Putamen (tissue), 1 donor: ENCODE measurements around the gene IRF2BPL.

Source experiments
- DNase-seq: peaks from one replicate; pipeline ENCODE4 v3.0.0-alpha.2; 2016; ENCODE audit warnings: low spot score

IRF2BPL gene

GRCh38 chr14:77028384-77029231, at the start of gene IRF2BPL:
Gene IRF2BPL, minus strand, starts transcription at chr14:77028708. Its CDS starts 916 bp downstream, at chr14:77027792.
- DNase-seq: peak; percentile 98

GRCh38 chr14:77077040-77077439, 48.5 kb upstream of the IRF2BPL start:
- no peak for DNase-seq

DNA sequence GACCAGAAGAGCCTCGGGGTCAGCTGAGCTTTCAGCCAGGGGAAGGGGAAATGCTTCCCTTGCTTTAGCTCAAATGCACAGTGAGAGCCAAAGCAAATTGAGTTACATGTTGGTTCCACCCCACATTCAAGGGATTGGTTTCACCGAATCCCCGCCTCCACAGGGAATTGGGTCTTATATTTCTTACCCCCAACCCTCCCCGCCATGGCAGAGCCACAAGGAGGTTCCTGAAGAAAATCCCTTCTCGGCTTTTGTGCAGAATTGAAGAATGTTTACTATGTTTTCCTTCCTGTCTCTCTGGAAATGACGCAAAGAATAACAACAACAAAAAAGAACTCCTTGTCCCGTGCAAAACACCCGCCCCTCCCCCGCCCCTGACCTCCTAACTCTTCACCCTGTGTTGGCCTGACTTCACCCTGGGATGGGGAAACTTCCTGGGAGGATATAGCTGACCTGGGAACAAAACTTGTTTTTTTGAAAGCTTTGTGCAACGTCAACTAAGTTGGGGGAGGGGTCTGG, 47.7 kb upstream of the IRF2BPL start:
- DNase-seq: no peak

- no peak for DNase-seq
These were observed 46.5 kb upstream of the IRF2BPL start for GRCh38 chr14:77074969-77075368.

- no peak for DNase-seq
These were observed 43.5 kb upstream of the IRF2BPL start for GRCh38 chr14:77071938-77072388.

DNA sequence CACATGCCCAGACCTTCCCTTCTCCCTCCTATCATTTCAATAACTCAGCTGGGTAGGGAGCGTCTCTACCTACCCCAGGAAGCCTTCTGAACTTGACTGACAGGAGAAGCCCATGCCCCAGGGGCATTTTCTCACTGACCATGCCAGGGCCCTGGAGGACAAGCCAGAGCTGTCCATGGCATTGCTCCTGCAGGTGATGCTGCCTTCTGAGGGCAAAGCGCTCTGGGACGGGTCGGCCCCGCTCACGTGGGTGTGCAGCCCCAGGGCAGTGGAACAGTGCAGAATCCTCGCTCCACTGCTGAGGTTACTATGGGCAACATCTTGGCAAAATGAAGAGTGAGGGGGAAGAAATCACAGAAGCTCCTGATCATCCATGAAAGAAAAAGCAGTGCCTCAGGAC, 41.0 kb upstream of the IRF2BPL start:
- no peak for DNase-seq

- no peak for DNase-seq
These were observed 40.2 kb upstream of the IRF2BPL start for GRCh38 chr14:77068517-77069200.

DNA sequence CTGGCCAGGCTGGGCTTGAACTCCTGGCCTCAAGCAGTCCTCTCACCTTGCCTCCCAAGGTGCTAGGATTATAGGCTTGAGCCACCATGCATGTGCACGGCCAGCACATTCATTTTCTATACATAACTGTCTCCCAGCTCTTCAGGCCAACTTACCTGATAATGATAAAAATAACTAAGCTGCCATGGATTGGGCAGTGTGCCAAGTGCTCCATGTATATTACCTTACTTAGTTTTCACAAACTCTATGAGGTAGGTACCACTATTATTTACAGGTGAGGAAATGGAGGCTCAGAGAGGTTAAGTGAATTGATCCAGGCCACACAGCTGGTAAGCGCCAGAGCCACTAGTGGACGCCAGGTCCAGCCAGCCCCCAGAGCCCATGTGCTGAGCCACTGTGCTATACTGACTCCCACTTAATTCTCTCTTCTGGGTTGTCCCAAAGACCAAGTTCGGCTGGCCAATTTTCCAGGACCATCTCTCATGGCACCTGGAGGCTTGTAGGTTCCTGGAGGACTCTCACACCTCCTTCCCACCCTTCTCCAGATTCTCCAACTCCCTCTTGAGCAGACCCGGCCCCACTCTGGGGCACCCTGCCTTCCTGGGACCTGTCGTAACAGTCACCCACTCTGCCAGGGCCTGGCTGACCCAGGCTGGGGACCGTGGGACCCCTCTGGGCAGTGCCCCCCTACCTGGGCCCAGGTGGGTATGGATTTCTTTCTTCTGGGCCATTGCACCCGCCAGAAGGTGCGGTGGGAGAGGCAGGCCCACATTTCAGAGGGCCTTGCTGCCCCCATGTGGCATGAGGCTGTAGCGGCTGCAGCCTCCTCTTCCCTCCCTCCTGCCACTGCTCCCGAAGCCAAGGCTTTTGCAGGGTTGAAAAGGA, 39.4 kb upstream of the IRF2BPL start:
- DNase-seq: peak; percentile 70

DNA sequence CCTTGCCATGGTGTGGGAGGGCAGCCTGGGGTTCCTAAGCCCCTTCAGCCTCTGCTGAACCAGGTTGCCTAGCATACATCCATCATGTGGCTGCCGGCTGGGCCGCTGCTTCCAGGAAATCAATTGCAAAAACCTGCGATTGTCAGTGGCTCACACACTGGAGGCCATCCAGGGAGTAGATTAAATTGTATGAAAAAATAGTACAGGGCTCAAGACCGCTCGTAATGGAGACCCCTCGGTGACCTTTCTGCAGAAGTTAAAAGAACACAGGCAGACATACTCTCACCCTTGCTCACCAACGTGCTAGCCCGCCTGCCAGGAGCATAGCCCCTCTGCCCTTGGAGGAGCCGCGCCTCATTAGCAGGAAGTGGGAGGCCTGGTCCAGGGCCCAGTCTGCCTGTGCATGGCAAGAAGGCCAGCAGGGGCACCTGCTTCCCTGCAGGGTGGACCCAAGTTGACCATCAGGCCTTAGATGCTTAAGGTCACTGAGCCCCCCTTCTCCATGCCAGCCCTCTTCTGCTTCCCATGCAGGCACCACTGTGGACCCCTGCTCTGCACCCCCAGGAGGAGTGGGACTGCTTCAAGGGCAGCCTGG, 38.2 kb upstream of the IRF2BPL start:
- DNase-seq: no peak

DNA sequence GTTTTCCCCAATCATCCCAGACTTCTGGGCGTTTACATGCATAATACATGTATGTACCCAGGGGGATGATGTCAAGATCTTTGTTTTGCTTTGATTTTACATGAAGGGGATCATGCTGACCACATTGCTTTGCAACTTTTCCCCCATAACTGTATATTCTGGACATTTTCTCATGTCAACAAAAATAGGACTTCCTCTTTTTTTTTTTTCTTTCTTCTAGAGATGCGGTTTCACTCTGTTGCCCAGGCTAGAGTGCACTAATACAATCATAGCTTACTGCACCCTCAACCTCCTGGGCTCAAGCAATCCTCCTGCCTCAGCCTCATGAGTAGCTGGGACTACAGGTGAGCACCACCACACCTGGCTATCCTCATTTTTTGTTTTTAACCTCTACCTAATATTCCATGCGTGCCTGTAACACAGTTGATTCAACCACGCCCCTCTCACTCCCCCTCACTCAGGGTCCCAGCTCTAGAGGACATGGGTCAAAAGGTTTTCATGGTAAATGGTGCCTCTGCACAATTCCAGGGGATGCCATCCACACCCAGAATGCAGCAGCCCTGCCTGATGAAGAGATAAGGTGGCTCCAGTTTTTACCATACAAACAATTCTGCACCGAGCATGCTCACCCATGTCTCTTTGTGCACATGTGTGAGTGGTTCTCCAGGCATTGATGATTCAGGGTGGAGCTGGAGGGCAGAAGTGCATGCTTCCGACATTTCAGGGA, 37.5 kb upstream of the IRF2BPL start:
- DNase-seq: no peak

DNA sequence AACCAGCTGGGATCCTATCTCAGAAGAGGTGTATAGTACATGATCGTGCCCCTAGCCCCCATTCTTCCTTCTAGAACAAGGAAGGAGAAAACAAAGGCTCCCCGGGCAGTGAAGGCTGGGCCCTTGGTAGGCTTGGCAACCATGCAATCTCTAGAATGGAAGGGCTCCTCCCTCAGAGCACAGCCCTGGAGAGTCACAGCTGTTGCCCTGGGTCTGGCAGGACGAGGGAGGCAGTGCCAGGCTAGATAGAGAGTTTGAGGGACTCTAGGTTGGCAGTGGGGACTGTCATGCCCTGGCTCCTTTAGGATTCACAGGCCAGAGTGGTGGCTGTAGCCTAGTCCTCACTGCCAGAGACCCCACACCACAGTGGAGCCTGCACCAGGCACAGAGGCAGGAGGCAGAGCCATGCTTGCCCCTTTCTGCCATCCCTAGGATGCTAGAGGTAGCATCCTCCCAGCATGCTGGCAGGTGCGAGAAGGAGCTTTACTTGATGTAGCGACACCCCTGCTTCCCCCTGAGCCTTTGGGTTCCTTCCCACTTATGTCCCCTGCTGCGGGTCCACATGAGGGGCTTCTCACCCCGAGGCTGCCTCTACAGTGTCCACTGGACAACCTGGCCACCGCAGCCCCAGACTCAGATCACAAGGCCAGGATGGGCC, 36.1 kb upstream of the IRF2BPL start:
- DNase-seq: no peak

- DNase-seq: no peak
These were observed 35.2 kb upstream of the IRF2BPL start for GRCh38 chr14:77063571-77064171.

GRCh38 chr14:77062261-77062660, 33.8 kb upstream of the IRF2BPL start:
- DNase-seq: no peak

DNA sequence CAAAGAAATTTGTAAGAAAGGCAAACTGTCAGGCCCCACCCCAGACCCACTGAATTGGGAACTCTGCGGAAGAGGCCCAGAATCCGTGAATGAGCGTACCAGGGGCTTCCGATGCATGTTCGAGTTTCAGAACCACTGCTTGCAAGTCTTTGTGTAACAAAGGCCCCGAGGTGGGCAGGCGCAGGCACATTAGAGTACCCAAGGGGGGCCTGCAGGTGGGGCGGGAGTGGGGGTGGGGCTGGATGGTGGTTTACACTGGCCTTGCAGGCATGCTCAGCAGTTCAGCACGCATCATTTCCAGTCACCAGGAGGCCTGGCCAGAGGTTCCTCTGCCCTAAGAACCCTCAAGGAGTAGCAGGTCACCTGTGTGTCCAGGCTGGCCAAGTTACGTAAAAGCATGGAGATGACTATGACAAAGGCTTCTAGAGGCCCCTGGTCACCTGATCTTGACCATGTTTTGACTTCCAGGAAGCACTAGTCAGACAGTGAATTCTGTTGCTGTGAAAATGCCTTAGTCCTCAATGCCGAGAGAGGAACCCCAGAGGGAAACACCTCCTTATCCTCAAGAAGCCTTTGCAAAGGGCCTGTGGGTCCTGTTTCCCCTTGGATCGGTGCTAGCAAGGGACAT, 33.2 kb upstream of the IRF2BPL start:
- DNase-seq: no peak

DNA sequence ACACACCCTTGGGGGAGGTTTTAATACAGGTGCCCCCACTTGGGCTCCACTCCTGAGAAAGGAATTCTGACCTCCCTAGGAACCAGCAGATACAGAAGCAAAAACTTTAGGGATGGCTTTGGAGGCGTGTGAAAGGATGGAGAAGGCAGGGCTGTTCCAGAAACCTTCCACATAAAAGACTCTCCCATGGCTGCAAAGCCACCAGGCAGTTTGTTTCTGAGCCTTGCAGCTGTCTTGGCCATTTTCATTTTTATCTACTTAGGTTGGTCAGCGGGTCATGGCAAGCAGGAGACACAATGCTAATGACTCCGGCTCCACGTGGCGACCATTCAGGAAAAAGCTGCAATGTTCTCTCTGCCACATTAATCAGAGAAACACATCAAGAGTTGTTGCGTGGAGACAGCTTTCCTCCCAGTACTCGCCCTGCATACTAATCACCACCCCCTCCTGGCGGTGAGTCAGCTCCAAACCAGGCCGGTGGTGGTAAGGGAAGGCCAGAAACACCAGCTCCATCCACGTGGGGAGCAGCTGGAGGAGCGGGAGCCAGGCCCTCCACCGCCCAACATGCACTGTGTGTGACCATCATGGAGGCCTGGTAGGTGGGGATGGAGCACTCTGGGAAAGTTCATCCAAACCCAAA, 30.9 kb upstream of the IRF2BPL start:
- peak; percentile 83 for DNase-seq

- DNase-seq: no peak
These were observed 30.3 kb upstream of the IRF2BPL start for GRCh38 chr14:77058785-77059184.

DNA sequence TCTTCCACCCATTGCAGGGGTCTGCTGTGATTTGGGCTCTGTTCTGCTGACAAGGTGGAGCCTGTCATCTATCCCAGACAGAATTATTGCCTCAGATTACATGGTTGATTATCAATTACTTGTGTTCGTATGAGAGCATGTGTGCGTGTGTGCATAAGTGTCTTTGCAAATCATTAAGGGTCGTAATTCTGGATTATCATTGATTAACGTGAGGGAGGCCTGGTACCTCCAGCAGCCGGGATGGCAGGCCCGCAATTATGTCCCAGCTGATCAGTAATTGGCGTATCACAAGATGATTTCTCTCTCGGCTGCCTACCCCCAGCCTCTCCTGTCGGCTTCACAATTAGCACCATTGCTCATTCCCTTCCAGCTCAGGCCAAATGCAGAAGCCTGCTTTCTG, 29.6 kb upstream of the IRF2BPL start:
- DNase-seq: no peak

GRCh38 chr14:77055981-77056380, 27.5 kb upstream of the IRF2BPL start:
- DNase-seq: no peak

- DNase-seq: no peak
These were observed 26.8 kb upstream of the IRF2BPL start for GRCh38 chr14:77055306-77055705.
